GM10266 (cell line): Measurements from ENCODE around the gene C17orf100.

Source experiments
- DNase-seq: peaks from one replicate; pipeline ENCODE4 v3.0.0; 2012; ENCODE audit errors: extremely low spot score
- TF ChIP-seq, protein P1 (sequence below): IDR thresholded peaks from 2 replicates; pipeline ENCODE4 v1.5.1; 2012; ENCODE audit warnings: mild to moderate bottlenecking, low read depth; ENCODE audit not compliant: control insufficient read depth, insufficient read depth; ENCODE audit errors: missing control alignments

Gene C17orf100

DNA sequence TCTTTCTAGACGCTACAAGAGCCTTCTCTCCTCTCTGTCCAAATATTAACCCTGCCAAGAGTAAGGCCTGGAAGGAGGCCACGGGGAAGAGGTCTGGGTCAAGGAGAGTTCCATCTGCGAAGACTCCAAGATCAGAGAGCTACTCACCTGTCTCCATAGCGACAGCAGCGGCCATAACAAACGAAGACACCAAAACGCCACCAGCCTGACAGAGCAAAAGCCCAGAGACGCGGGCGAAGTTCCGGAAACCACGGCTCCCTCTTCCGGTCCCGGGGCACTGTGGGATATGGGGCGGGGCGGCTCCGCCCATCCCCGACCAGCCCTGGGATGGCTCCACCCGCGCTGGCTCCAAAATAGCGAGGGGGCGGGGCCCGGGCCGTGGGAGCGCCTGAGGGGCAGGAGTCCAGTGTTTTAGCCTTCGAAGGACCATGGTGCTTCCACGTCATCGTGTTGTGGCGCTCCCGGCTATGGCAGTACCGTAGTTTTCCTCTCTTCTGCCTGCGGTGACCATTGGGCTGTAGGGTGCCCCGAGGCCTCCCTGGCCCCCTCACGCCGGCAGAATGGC is at the start of gene C17orf100, which contains the start of gene MED31:
Gene C17orf100, plus strand, starts transcription at position 409 of the 565 bp plus-strand sequence. Its CDS starts 152 bp downstream, at position 561.
Gene MED31, minus strand, starts transcription at position 252 of the 565 bp plus-strand sequence. Its CDS starts 77 bp downstream, at position 175.
- TF ChIP-seq, protein P1, sequence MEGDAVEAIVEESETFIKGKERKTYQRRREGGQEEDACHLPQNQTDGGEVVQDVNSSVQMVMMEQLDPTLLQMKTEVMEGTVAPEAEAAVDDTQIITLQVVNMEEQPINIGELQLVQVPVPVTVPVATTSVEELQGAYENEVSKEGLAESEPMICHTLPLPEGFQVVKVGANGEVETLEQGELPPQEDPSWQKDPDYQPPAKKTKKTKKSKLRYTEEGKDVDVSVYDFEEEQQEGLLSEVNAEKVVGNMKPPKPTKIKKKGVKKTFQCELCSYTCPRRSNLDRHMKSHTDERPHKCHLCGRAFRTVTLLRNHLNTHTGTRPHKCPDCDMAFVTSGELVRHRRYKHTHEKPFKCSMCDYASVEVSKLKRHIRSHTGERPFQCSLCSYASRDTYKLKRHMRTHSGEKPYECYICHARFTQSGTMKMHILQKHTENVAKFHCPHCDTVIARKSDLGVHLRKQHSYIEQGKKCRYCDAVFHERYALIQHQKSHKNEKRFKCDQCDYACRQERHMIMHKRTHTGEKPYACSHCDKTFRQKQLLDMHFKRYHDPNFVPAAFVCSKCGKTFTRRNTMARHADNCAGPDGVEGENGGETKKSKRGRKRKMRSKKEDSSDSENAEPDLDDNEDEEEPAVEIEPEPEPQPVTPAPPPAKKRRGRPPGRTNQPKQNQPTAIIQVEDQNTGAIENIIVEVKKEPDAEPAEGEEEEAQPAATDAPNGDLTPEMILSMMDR: no peak
- DNase-seq: peak; percentile 98

DNA sequence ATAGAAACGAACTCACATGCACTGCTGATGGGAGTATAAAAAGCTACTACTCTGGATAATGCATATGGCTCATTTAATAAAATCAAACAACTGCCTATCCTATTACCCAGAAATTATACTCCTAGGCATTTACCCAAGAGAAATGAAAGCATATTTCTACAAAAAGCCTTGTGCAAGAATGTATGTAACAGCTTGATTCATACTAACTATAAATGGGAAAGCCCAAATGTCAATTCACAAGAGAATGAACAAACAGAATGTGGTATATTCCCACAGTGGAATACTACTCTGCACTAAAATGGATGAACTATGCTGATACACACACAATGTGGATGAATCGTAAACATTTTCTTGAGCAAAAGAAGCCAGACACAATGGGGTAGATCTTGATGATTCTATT is 49.4 kb upstream of the C17orf100 start:
- no peak for DNase-seq
- TF ChIP-seq, protein P1: no peak

GRCh38 chr17:6603744-6604325 is 47.7 kb upstream of the C17orf100 start:
- no peak for DNase-seq
- TF ChIP-seq, protein P1: no peak

DNA sequence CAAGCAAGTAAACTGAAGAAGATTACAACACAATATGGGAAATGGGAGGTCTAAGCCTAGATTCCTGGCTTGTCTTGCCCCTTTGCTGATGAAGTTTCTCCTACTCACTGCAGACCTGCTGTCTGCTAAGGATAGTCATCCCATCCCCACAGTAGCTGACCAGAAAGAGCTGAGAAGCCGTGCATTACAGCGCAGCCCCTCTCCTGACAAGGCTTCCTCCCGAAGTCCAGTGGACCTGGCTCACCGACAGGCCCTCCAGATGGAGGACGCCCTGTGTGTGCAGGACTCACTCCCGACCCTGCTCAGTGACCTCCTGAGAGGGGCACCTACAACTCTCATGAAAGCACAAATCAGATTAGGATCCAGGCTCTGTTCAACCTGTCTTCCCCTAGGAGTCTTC is 46.4 kb upstream of the C17orf100 start:
- TF ChIP-seq, protein P1: no peak
- DNase-seq: no peak

- DNase-seq: no peak
Measured at GRCh38 chr17:6608321-6608720, 43.2 kb upstream of the C17orf100 start.

DNA sequence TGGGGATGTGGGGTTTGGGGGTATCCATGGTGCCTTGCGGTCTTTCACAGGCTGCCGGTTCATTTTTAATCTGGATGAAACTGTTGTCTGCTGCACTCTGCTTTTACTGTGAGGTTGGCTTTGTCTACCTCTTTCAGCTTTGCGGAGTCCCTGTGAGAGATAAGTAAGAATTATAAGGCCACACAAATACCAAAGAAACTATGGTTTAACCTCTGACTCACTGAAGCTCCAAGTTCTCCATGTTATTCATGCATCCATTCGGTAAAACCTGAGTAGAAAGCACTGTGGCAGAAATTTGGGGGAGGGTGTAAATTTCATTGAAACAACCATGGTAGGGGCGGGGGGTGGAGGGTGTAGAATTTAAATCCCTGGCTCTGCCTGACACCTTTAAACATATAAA is 41.6 kb upstream of the C17orf100 start:
- TF ChIP-seq, protein P1: no peak
- DNase-seq: no peak

More at GRCh38 chr17:6608321-6608720, 43.2 kb upstream of the C17orf100 start:
- TF ChIP-seq, protein P1: no peak

DNA sequence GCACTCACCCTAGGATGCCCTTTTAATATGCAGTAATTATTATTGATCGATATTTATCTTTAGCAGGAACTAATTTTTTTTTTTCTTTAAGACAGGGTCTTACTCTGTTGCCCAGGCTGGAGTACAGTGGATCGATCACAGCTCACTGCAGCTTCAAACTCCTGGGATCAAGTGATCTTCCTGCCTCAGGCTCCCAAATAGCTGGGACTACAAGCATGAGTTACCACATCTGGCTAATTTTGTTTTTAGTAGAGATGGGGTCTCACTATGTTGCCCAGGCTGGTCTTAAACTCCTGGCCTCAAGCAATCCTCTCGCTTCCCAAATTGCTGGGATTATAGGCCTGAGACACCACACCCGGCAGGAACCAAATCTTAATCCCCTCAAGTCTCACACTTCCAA is 40.3 kb upstream of the C17orf100 start:
- TF ChIP-seq, protein P1: no peak
- DNase-seq: no peak
